ENCODE results near the gene PRR36.

DNA sequence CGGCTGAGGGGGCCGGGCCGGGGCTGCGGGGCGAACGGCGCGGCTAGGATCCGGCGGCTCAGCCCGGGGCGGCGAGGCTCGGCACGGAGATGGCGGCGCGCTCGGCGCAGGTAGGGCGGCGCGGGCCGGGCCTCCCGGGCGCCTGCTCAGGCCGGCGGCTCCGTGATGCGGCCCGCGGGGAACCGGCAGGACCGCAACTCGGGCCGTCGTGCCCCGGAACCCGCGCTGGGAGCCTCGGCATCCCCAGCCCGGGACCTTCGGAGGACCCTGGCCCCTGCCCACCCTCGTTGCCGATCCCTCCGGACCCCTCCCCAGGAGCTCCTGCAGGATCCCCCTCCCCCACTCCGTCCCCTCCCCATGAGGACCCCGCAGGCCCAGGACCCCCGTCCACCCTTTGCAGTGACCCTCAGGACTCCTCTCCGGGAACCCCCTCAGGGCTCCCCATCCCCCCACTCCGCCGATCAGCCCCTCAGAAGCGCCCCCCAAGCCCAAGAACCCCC lies 43.9 kb downstream of the PRR36 start:
- TF ChIP-seq, protein P1, sequence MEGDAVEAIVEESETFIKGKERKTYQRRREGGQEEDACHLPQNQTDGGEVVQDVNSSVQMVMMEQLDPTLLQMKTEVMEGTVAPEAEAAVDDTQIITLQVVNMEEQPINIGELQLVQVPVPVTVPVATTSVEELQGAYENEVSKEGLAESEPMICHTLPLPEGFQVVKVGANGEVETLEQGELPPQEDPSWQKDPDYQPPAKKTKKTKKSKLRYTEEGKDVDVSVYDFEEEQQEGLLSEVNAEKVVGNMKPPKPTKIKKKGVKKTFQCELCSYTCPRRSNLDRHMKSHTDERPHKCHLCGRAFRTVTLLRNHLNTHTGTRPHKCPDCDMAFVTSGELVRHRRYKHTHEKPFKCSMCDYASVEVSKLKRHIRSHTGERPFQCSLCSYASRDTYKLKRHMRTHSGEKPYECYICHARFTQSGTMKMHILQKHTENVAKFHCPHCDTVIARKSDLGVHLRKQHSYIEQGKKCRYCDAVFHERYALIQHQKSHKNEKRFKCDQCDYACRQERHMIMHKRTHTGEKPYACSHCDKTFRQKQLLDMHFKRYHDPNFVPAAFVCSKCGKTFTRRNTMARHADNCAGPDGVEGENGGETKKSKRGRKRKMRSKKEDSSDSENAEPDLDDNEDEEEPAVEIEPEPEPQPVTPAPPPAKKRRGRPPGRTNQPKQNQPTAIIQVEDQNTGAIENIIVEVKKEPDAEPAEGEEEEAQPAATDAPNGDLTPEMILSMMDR (IDR thresholded peaks at IDR 0.05) = no peak
- TF ChIP-seq POLR2A (IDR thresholded peaks at IDR 0.05) = no peak
- TF ChIP-seq EP300 (IDR thresholded peaks at IDR 0.05) = no peak

Data from tibial nerve (tissue), 4 donors.